ENCODE data around the gene CHD9. TPM values are rescaled to one million over a fixed set of nuclear protein-coding genes. Genes with fewer than 3 reads are reported as not detected.

The CHD9 gene
- total RNA-seq, 1 experiment from 2014 or later: 18.9 TPM

GRCh38 chr16:53152329-53152728, 97.5 kb downstream of the CHD9 start:
- DNase-seq (ENCODE audit: low read depth, low spot score) (no peak), ATAC-seq (no peak)
- H4K20me1 ChIP-seq (ENCODE audit: insufficient read depth): no peaks in the 10 kb centered on the region
- BruUV-seq (replicated peaks): no TSS peak
- RAD21 ChIA-PET (ENCODE audit: low non-redundant PET in 1 of 2, low total read pairs in 2 of 2, uncharacterized antibody in 2 of 2, unreplicated experiment in 2 of 2): no interaction called here
- no peak overlapping the region for H3K9ac ChIP-seq (ENCODE audit: low read length)
- POLR2A ChIA-PET: no interaction called here
- peaks cover 0 to 6% of the 10 kb centered on the region in 2 experiments; a peak in 2 of 4 replicates for H3K9me3 ChIP-seq (ENCODE audit: control insufficient read depth in 1 of 2, insufficient read depth in 1 of 2, low read depth in 1 of 2, low read length in 2 of 2)
- H3K9me2 ChIP-seq (ENCODE audit: insufficient read depth): no peaks in the 10 kb centered on the region
- no peaks in the 10 kb centered on the region for H3K4me1 ChIP-seq (ENCODE audit: control insufficient read depth in 1 of 2, insufficient read depth in 2 of 2, low read length in 2 of 2)
- H3K79me2 ChIP-seq (ENCODE audit: insufficient read depth, low read length): peaks cover 21% of the 10 kb centered on the region; the same call in 1 of the 2 replicates
- H3K27me3 ChIP-seq (ENCODE audit: insufficient read depth, low read length): no peaks in the 10 kb centered on the region
- H2AFZ ChIP-seq (ENCODE audit: low read depth, low read length, poor library complexity, severe bottlenecking): no peak overlapping the region
- peaks cover 0 to 9% of the 10 kb centered on the region in 2 experiments; a peak in 2 of 4 replicates for H3K36me3 ChIP-seq (ENCODE audit: control insufficient read depth in 1 of 2, insufficient read depth in 2 of 2, low read length in 2 of 2)
- no peak overlapping the region for H3K4me2 ChIP-seq (ENCODE audit: low read length)
- no peak overlapping the region for H3K27ac ChIP-seq (ENCODE audit: low read depth, low read length)
- intact Hi-C loops (cut with micrococcal nuclease): no loop called here
- no peak overlapping the region for H3K4me3 ChIP-seq (replicated peaks in 1 of 2; ENCODE audit: low read depth in 1 of 2, low read length in 2 of 2)
- TF ChIP-seq POLR2A (IDR thresholded peaks at IDR 0.05; ENCODE audit: borderline replicate concordance, extremely low read depth, insufficient read depth, insufficient read length): no peak
- no peak for TF ChIP-seq JUND (IDR thresholded peaks at IDR 0.05)
- CTCF ChIA-PET: no interaction called here

DNA sequence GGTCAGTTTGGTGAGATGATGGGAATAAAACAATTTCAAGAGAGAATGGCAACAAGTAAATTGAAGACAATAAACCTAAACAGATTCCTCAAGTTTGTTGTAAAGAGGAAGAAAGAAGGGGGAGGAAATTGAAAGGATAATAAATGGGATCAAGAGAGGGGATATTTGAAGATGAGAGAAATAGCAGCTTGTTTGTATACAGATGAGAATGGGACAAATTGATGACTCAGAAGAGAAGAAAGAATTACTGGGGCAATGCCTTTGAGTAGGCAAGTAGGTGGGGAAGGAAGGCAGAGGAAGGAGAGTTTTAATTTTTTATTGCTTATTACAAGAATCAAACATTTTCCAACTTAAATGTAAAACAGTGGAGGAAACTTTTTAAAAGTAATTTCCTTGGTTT, 98.3 kb downstream of the CHD9 start:
- no TSS peak for BruUV-seq (replicated peaks)
- H3K9me3 ChIP-seq (ENCODE audit: control insufficient read depth in 1 of 2, insufficient read depth in 1 of 2, low read depth in 1 of 2, low read length in 2 of 2): peaks cover 0 to 6% of the 10 kb centered on the region in 2 experiments; a peak in 2 of 4 replicates
- no peak overlapping the region for H2AFZ ChIP-seq (ENCODE audit: low read depth, low read length, poor library complexity, severe bottlenecking)
- ChIA-PET CTCF (interaction anchor here (1.2 kb wide), 1 partner anchor 98 kb away, joined by 3 read pairs; the partner anchor contains the start of gene CHD9), RAD21 (ENCODE audit: low non-redundant PET in 1 of 2, low total read pairs in 2 of 2, uncharacterized antibody in 2 of 2, unreplicated experiment in 2 of 2) (no interaction called here), POLR2A (no interaction called here)
- intact Hi-C loops (cut with micrococcal nuclease): no loop called here
- H3K36me3 ChIP-seq (ENCODE audit: control insufficient read depth in 1 of 2, insufficient read depth in 2 of 2, low read length in 2 of 2): peaks cover 0 to 9% of the 10 kb centered on the region in 2 experiments; a peak in 2 of 4 replicates
- H3K27me3 ChIP-seq (ENCODE audit: insufficient read depth, low read length): no peaks in the 10 kb centered on the region
- H3K9me2 ChIP-seq (ENCODE audit: insufficient read depth): no peaks in the 10 kb centered on the region
- H4K20me1 ChIP-seq (ENCODE audit: insufficient read depth): no peaks in the 10 kb centered on the region
- H3K4me3 ChIP-seq (replicated peaks in 1 of 2; ENCODE audit: low read depth in 1 of 2, low read length in 2 of 2): no peak overlapping the region
- H3K9ac ChIP-seq (ENCODE audit: low read length): no peak overlapping the region
- no peak for DNase-seq (ENCODE audit: low read depth, low spot score)
- H3K27ac ChIP-seq (ENCODE audit: low read depth, low read length): no peak overlapping the region
- ATAC-seq: no peak
- peaks cover 20% of the 10 kb centered on the region; the same call in 1 of the 2 replicates for H3K79me2 ChIP-seq (ENCODE audit: insufficient read depth, low read length)
- H3K4me1 ChIP-seq (ENCODE audit: control insufficient read depth in 1 of 2, insufficient read depth in 2 of 2, low read length in 2 of 2): no peaks in the 10 kb centered on the region
- no peak overlapping the region for H3K4me2 ChIP-seq (ENCODE audit: low read length)
- TF ChIP-seq POLR2A (IDR thresholded peaks at IDR 0.05; ENCODE audit: borderline replicate concordance, extremely low read depth, insufficient read depth, insufficient read length): no peak
- TF ChIP-seq ELF1 (IDR thresholded peaks at IDR 0.05; ENCODE audit: borderline replicate concordance, low read depth): no peak
- TF ChIP-seq EGR1 (IDR thresholded peaks at IDR 0.05; ENCODE audit: low read depth): no peak
- TF ChIP-seq POLR2AphosphoS5 (IDR thresholded peaks at IDR 0.05; ENCODE audit: low read depth, low read length): no peak
- TF ChIP-seq, protein P1, sequence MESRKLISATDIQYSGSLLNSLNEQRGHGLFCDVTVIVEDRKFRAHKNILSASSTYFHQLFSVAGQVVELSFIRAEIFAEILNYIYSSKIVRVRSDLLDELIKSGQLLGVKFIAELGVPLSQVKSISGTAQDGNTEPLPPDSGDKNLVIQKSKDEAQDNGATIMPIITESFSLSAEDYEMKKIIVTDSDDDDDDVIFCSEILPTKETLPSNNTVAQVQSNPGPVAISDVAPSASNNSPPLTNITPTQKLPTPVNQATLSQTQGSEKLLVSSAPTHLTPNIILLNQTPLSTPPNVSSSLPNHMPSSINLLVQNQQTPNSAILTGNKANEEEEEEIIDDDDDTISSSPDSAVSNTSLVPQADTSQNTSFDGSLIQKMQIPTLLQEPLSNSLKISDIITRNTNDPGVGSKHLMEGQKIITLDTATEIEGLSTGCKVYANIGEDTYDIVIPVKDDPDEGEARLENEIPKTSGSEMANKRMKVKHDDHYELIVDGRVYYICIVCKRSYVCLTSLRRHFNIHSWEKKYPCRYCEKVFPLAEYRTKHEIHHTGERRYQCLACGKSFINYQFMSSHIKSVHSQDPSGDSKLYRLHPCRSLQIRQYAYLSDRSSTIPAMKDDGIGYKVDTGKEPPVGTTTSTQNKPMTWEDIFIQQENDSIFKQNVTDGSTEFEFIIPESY (IDR thresholded peaks at IDR 0.05; ENCODE audit: extremely low read depth, insufficient replicate concordance, low read length): no peak
- TF ChIP-seq ZFX (IDR thresholded peaks at IDR 0.05): no peak
- no peak for TF ChIP-seq SP1 (IDR thresholded peaks at IDR 0.05; ENCODE audit: low read depth)
- TF ChIP-seq EZH2 (IDR thresholded peaks at IDR 0.05): no peak
- no peak for TF ChIP-seq ATF3 (IDR thresholded peaks at IDR 0.05)
- TF ChIP-seq CTCF (IDR thresholded peaks at IDR 0.05 in 2 of 3, conservative IDR thresholded peaks at IDR 0.05 in 1 of 3; ENCODE audit: borderline replicate concordance in 1 of 3, insufficient read depth in 1 of 3, low read depth in 2 of 3, low read length in 2 of 3): no peak
- TF ChIP-seq YY1 (IDR thresholded peaks at IDR 0.05; ENCODE audit: extremely low read depth, insufficient replicate concordance, low read depth, low read length): no peak
- no peak for TF ChIP-seq TCF7L2 (IDR thresholded peaks at IDR 0.05; ENCODE audit: borderline replicate concordance, extremely low read depth, insufficient read depth, insufficient read length)
- TF ChIP-seq FOSL1 (IDR thresholded peaks at IDR 0.05; ENCODE audit: low read depth): no peak
- no peak for TF ChIP-seq ZNF274 (IDR thresholded peaks at IDR 0.05; ENCODE audit: low read depth, low read length)
- no peak for TF ChIP-seq JUND (IDR thresholded peaks at IDR 0.05)
- TF ChIP-seq CEBPB (IDR thresholded peaks at IDR 0.05; ENCODE audit: low read depth): no peak
- TF ChIP-seq, protein P2, sequence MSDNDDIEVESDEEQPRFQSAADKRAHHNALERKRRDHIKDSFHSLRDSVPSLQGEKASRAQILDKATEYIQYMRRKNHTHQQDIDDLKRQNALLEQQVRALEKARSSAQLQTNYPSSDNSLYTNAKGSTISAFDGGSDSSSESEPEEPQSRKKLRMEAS (IDR thresholded peaks at IDR 0.05): no peak
- TF ChIP-seq CBX3 (IDR thresholded peaks at IDR 0.05; ENCODE audit: low read depth): no peak

Measured in HCT116 (cell line).